IMR-90 (cell line): Measurements from ENCODE around the gene ZNF532. TPM values are rescaled to one million over a fixed set of nuclear protein-coding genes. Genes with fewer than 3 reads are reported as not detected.
A peak's percentile ranks its signal among the peaks of the same experiment; 100 is the strongest.

Source experiments
- ATAC-seq: fragments of 200-7000 bp; cut with Tn5 transposase; 2 replicates; pipeline ENCODE4 v1.9.1; 2020; ENCODE audit warnings: low read depth, mild to moderate bottlenecking, moderate library complexity
- BruUV-seq: library from RNA; stranded (reverse); fragments of 400-500 nt; replicated peaks from 2 replicates; lab custom pipeline; 2021; lab: Mats Ljungman, UMichigan
- CTCF ChIA-PET: fragments of 300-600 bp; formaldehyde crosslinking; extraction: SDS; loops from one replicate; lab custom pipeline; 2021; ENCODE audit warnings: antibody characterized with exemption; lab: Yijun Ruan, JAX
- POLR2A ChIA-PET: fragments of 300-600 bp; sonication (Branson Sonifier 250); formaldehyde crosslinking; loops from one replicate; lab custom pipeline; 2022; ENCODE audit warnings: antibody characterized with exemption; ENCODE audit not compliant: unreplicated experiment; lab: Charles Lee
- DNase-seq: peaks from one replicate; pipeline ENCODE4 v3.0.0; 2013
- H2AFZ ChIP-seq: replicated peaks from 2 replicates; pipeline ENCODE3; 2013; ENCODE audit warnings: low read length, mild to moderate bottlenecking; ENCODE audit not compliant: poor library complexity
- H2AK5ac ChIP-seq: 2 replicates; pipeline ENCODE4 v1.6.1; 2013; ENCODE audit warnings: low read depth, low read length, inconsistent platforms
- H2AK9ac ChIP-seq: replicated peaks from 2 replicates; pipeline ENCODE3; 2013; ENCODE audit warnings: mild to moderate bottlenecking, low read depth, low read length, moderate library complexity; ENCODE audit not compliant: poor library complexity
- H2BK120ac ChIP-seq: 2 replicates; pipeline ENCODE4 v1.6.1; 2013; ENCODE audit warnings: low read depth, low read length, inconsistent platforms
- H2BK15ac ChIP-seq: 3 replicates; pipeline ENCODE4 v1.6.1; 2013; ENCODE audit warnings: low read depth, low read length, inconsistent platforms
- H2BK20ac ChIP-seq: 2 replicates; pipeline ENCODE4 v1.6.1; 2013; ENCODE audit warnings: low read depth, mild to moderate bottlenecking, inconsistent platforms, low read length, moderate library complexity
- H2BK5ac ChIP-seq: 2 replicates; pipeline ENCODE4 v1.6.1; 2013; ENCODE audit warnings: mild to moderate bottlenecking, low read depth, low read length, inconsistent platforms; ENCODE audit not compliant: poor library complexity, severe bottlenecking
- H3K14ac ChIP-seq: replicated peaks from 2 replicates; pipeline ENCODE4 v1.6.1; 2013; ENCODE audit warnings: low read depth, low read length, inconsistent platforms
- H3K18ac ChIP-seq: 2 replicates; pipeline ENCODE4 v1.6.1; 2013; ENCODE audit warnings: low read depth, low read length, control low read depth
- H3K23ac ChIP-seq: 2 replicates; pipeline ENCODE4 v1.6.1; 2013; ENCODE audit warnings: low read depth, low read length, inconsistent platforms
- H3K27ac ChIP-seq: 2 replicates; pipeline ENCODE4 v1.5.1; 2013; ENCODE audit warnings: mild to moderate bottlenecking, control low read depth, low read length; ENCODE audit not compliant: insufficient read depth
- H3K27me3 ChIP-seq: 2 replicates; pipeline ENCODE4 v1.6.1; 2013; ENCODE audit warnings: low read length; ENCODE audit not compliant: control insufficient read depth, insufficient read depth
- H3K36me3 ChIP-seq: 2 replicates; pipeline ENCODE4 v1.6.1; 2013; ENCODE audit warnings: low read length, mixed read lengths; ENCODE audit not compliant: control insufficient read depth, insufficient read depth
- H3K4ac ChIP-seq: 2 replicates; pipeline ENCODE4 v1.6.1; 2013; ENCODE audit warnings: low read depth, low read length, inconsistent platforms
- H3K4me1 ChIP-seq: 2 replicates; pipeline ENCODE4 v1.6.1; 2013; ENCODE audit warnings: low read length, mixed read lengths; ENCODE audit not compliant: control insufficient read depth, insufficient read depth
- H3K4me2 ChIP-seq: 2 replicates; pipeline ENCODE4 v1.6.1; 2013; ENCODE audit warnings: low read depth, mild to moderate bottlenecking, control low read depth, low read length, moderate library complexity
- H3K4me3 ChIP-seq: 2 replicates; pipeline ENCODE4 v1.5.1; 2013; ENCODE audit warnings: low read depth, mild to moderate bottlenecking, control low read depth, low read length, moderate library complexity; ENCODE audit not compliant: insufficient read depth
- H3K56ac ChIP-seq: 2 replicates; pipeline ENCODE4 v1.6.1; 2013; ENCODE audit warnings: low read length, inconsistent platforms; ENCODE audit not compliant: insufficient read depth; ENCODE audit errors: extremely low read depth
- H3K79me1 ChIP-seq, 2 experiments: 2 replicates each; pipeline ENCODE4 v1.6.1; 2013; ENCODE audit warnings: low read length in 2 of 2, inconsistent platforms in 1 of 2, low read depth in 1 of 2
- H3K9ac ChIP-seq: 2 replicates; pipeline ENCODE4 v1.6.1; 2013; ENCODE audit warnings: low read depth, low read length, control low read depth
- H3K9me1 ChIP-seq: 2 replicates; pipeline ENCODE4 v1.6.1; 2013; ENCODE audit warnings: low read length, inconsistent platforms; ENCODE audit not compliant: insufficient read depth
- H3K9me3 ChIP-seq: 2 replicates; pipeline ENCODE4 v1.6.1; 2013; ENCODE audit warnings: low read length; ENCODE audit not compliant: control insufficient read depth, insufficient read depth
- H4K20me1 ChIP-seq: 2 replicates; pipeline ENCODE4 v1.6.1; 2013; ENCODE audit warnings: low read length, inconsistent platforms; ENCODE audit not compliant: insufficient read depth
- H4K5ac ChIP-seq: 2 replicates; pipeline ENCODE4 v1.6.1; 2013; ENCODE audit warnings: mild to moderate bottlenecking, low read depth, low read length, control low read depth
- H4K8ac ChIP-seq, 2 experiments: 2 replicates each; pipeline ENCODE4 v1.6.1; 2013; ENCODE audit warnings: low read depth in 2 of 2, low read length in 2 of 2, control low read depth in 1 of 2, inconsistent platforms in 1 of 2
- H4K91ac ChIP-seq: 2 replicates; pipeline ENCODE4 v1.6.1; 2013; ENCODE audit warnings: low read depth, low read length, inconsistent platforms; ENCODE audit not compliant: insufficient read depth
- BHLHE40 ChIP-seq: fragments of 150-350 bp; IDR thresholded peaks from 2 replicates; pipeline ENCODE4 v1.6.1; 2016; ENCODE audit warnings: mild to moderate bottlenecking, low read depth, low read length
- CEBPB ChIP-seq: IDR thresholded peaks from 2 replicates; pipeline ENCODE4 v1.6.1; 2012; ENCODE audit warnings: low read depth, low read length, improper control_type of control experiment
- FOS ChIP-seq: fragments of 150-350 bp; IDR thresholded peaks from 2 replicates; pipeline ENCODE4 v1.6.1; 2016; ENCODE audit warnings: low read depth, low read length
- MAZ ChIP-seq: IDR thresholded peaks from 2 replicates; pipeline ENCODE4 v1.6.1; 2012; ENCODE audit warnings: low read depth, mild to moderate bottlenecking, low read length, improper control_type of control experiment, moderate library complexity, borderline replicate concordance
- MXI1 ChIP-seq: IDR thresholded peaks from 2 replicates; pipeline ENCODE4 v1.6.1; 2012; ENCODE audit warnings: low read depth, mild to moderate bottlenecking, low read length, moderate library complexity, borderline replicate concordance
- NFE2L2 ChIP-seq: fragments of 150-350 bp; IDR thresholded peaks from 2 replicates; pipeline ENCODE4 v1.6.1; 2016; ENCODE audit warnings: low read depth, mild to moderate bottlenecking, low read length
- POLR2A ChIP-seq: IDR thresholded peaks from 2 replicates; pipeline ENCODE4 v1.6.1; 2012; ENCODE audit warnings: mild to moderate bottlenecking, low read depth, low read length
- RAD21 ChIP-seq: IDR thresholded peaks from 2 replicates; pipeline ENCODE4 v1.6.1; 2012; ENCODE audit warnings: low read length, improper control_type of control experiment
- RCOR1 ChIP-seq: IDR thresholded peaks from 2 replicates; pipeline ENCODE4 v1.6.1; 2012; ENCODE audit warnings: mild to moderate bottlenecking, low read length, improper control_type of control experiment; ENCODE audit not compliant: insufficient replicate concordance
- SMC3 ChIP-seq: fragments of 150-350 bp; IDR thresholded peaks from 2 replicates; pipeline ENCODE4 v1.6.1; 2016; ENCODE audit warnings: low read depth, mild to moderate bottlenecking, antibody characterized with exemption, low read length, moderate library complexity
- WGBS, 2 experiments: methylation state at CpG; one replicate each; pipeline versions ENCODE4 v1.1.5 to v1.1.7; 2013; ENCODE audit warnings: missing lambda C conversion rate in 2 of 2; ENCODE audit not compliant: insufficient read length in 1 of 2; ENCODE audit errors: extremely low coverage in 2 of 2; 5-methylcytosine and 5-hydroxymethylcytosine counted together
- dilution Hi-C: fragments of 300-500 bp; cut with HindIII; formaldehyde crosslinking; loops from one replicate; pipeline ENCODE4 v1.14.3; 2018; ENCODE audit warnings: low sequenced_read_pairs; ENCODE audit not compliant: unreplicated experiment
- in situ Hi-C: fragments of 300-500 bp; cut with MboI; formaldehyde crosslinking; loops from 3 replicates; pipeline ENCODE4 v1.14.3; 2019; ENCODE audit warnings: low sequenced_read_pairs, inconsistent platforms, mixed read lengths
- intact Hi-C: fragments of 100-400 bp; cut with micrococcal nuclease; formaldehyde crosslinking; loops from 2 replicates; pipeline ENCODE4 v1.10.0; 2022
- polyA plus RNA-seq, 3 experiments: library from polyadenylated mRNA; depleted of rRNA; stranded (reverse); fragments of >200 nt; gene quantifications; 2 replicates each; pipeline ENCODE4 v1.2.3, GENCODE V29; 2012; ENCODE audit warnings: low replicate concordance in 1 of 3
- total RNA-seq: library from RNA; depleted of rRNA; stranded (reverse); fragments of >200 nt; gene quantifications from 2 replicates; pipeline ENCODE4 v1.2.3, GENCODE V29; 2012
- TF ChIP-seq, protein P1 (sequence below): fragments of 150-350 bp; IDR thresholded peaks from 2 replicates; pipeline ENCODE4 v1.6.1; 2017; ENCODE audit warnings: mild to moderate bottlenecking, antibody characterized with exemption, low read length, low read depth

Gene ZNF532
- total and polyA plus RNA-seq, 2 of the 4 experiments (the other 2 are of a cell fraction) = 29.9 to 45.8 TPM

DNA sequence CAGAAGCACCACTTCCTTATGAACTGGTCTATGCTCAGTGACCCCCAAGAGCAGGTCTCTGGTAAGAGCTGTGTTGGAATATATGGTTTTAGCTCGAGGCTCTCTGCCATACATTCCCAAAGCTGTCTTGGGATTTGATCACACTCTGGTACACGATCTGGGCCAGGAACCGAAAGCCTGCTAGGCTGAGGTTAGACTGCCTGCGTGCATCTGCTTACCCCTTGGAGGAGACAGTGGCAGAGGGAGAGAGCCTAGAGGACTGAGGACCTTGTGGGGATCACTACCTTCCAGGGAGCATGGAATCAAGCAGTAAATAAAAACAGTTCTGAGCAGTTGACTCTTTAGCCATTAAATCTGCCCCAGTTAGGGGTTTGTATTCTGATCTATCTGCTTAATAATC is 63.7 kb downstream of the ZNF532 start:
- Histone ChIP-seq H2AK9ac (peak overlapping the region; percentile 63), H2BK20ac (no peak overlapping the region), H2BK120ac (no peak overlapping the region), H3K14ac (no peak overlapping the region), H3K27ac (no peak overlapping the region), H3K23ac (0 out of 2 replicates have a peak overlapping the region, but pooled peaks have one; percentile 35), H3K9ac (no peak overlapping the region), H3K4me2 (no peak overlapping the region; the same call in 1 of the 2 replicates), H3K4me3 (no peak overlapping the region), H2AK5ac (no peak overlapping the region; the same call in 1 of the 2 replicates), H3K56ac (no peak overlapping the region), H4K8ac (no peak overlapping the region), H3K79me1 (peaks cover 43 to 72% of the 10 kb centered on the region in 2 experiments), H3K27me3 (no peaks in the 10 kb centered on the region), H2BK15ac (no peak overlapping the region), H3K4me1 (peaks cover 5% of the 10 kb centered on the region), H4K20me1 (peaks cover 5% of the 10 kb centered on the region; the same call in 1 of the 2 replicates), H3K18ac (no peak overlapping the region), H3K36me3 (peaks cover 10% of the 10 kb centered on the region), H3K4ac (no peak overlapping the region; the same call in 1 of the 2 replicates), H3K9me3 (0 out of 2 replicates have a peak, but pooled peaks cover 3% of the 10 kb centered on the region), H4K91ac (no peak overlapping the region), H4K5ac (peak overlapping the region; percentile 30), H3K9me1 (peaks cover 9% of the 10 kb centered on the region; the same call in 1 of the 2 replicates), H2BK5ac (no peak overlapping the region), H2AFZ (no peak overlapping the region)
- intact Hi-C loops (no loop called here), in situ Hi-C loops (no loop called here), dilution Hi-C loops (no loop called here)
- no peak for TF ChIP-seq FOS
- no peak for TF ChIP-seq CEBPB
- no peak for TF ChIP-seq NFE2L2
- TF ChIP-seq RCOR1 = no peak
- TF ChIP-seq RAD21 = no peak
- no peak for TF ChIP-seq POLR2A
- no peak for TF ChIP-seq BHLHE40
- TF ChIP-seq SMC3 = no peak
- TF ChIP-seq MAZ = no peak
- TF ChIP-seq, protein P1, sequence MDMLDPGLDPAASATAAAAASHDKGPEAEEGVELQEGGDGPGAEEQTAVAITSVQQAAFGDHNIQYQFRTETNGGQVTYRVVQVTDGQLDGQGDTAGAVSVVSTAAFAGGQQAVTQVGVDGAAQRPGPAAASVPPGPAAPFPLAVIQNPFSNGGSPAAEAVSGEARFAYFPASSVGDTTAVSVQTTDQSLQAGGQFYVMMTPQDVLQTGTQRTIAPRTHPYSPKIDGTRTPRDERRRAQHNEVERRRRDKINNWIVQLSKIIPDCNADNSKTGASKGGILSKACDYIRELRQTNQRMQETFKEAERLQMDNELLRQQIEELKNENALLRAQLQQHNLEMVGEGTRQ = no peak
- TF ChIP-seq MXI1 = no peak
- ChIA-PET POLR2A (no interaction called here), CTCF (no interaction called here)
- no peak for DNase-seq
- BruUV-seq = no TSS peak
- ATAC-seq = no peak; the same call in 1 of the 2 replicates
- WGBS, 2 experiments = 83% methylated on average over 1 of the region's 4 CpGs; no CpG with 5 or more reads in 1 of the 2 experiments
